ENCODE measurements around the gene ADAMTS4.

Gene ADAMTS4

GRCh38 chr1:161145832-161146231 lies 53.0 kb downstream of the ADAMTS4 start:
- no peak for DNase-seq (ENCODE audit: low spot score)

GRCh38 chr1:161140755-161141400 lies 58.0 kb downstream of the ADAMTS4 start:
- DNase-seq (ENCODE audit: low spot score), result no peak

- DNase-seq (ENCODE audit: low spot score), result no peak
Measured at GRCh38 chr1:161139766-161140165, 59.1 kb downstream of the ADAMTS4 start.

GRCh38 chr1:161138431-161138830 lies 60.4 kb downstream of the ADAMTS4 start:
- DNase-seq (ENCODE audit: low spot score), result no peak

- no peak for DNase-seq (ENCODE audit: low spot score)
Measured at GRCh38 chr1:161137881-161138280, 61.0 kb downstream of the ADAMTS4 start.

All from germinal center (tissue), 1 donor.